Fibroblast of skin of left quadriceps (primary cell): Measurements from ENCODE around the gene NOBOX.
"Not testable (repeated sequence)": the region's sequence is repeated elsewhere in the genome, so short reads cannot be mapped to it uniquely, and the experiment has no call there.

Source experiments
- DNase-seq, 2 experiments: peaks; one replicate each; pipeline ENCODE4 v3.0.0-alpha.2; 2013; ENCODE audit warnings: low read depth in 2 of 2

NOBOX gene

GRCh38 chr7:144391823-144392255 is 11.7 kb downstream of the NOBOX start:
- peak; percentile 29 to 36 for DNase-seq

GRCh38 chr7:144391014-144391413 is 12.5 kb downstream of the NOBOX start:
- no peak for DNase-seq

- no peak for DNase-seq
These were observed 13.0 kb downstream of the NOBOX start for GRCh38 chr7:144390481-144390880.

GRCh38 chr7:144388950-144389349 is 14.5 kb downstream of the NOBOX start:
- DNase-seq, result no peak

- peak; percentile 56 to 65 for DNase-seq
These were observed 16.8 kb downstream of the NOBOX start for GRCh38 chr7:144386741-144387140.

GRCh38 chr7:144384555-144385245 is 18.8 kb downstream of the NOBOX start:
- no peak for DNase-seq

GRCh38 chr7:144384071-144384470 is 19.4 kb downstream of the NOBOX start:
- no peak for DNase-seq

- no peak for DNase-seq
These were observed 23.6 kb downstream of the NOBOX start for GRCh38 chr7:144379776-144380384.

- no peak for DNase-seq
These were observed 24.8 kb downstream of the NOBOX start for GRCh38 chr7:144378651-144379050.

- not testable (repeated sequence) for DNase-seq
These were observed 34.3 kb downstream of the NOBOX start for GRCh38 chr7:144369221-144369620.

- not testable (repeated sequence) for DNase-seq
These were observed 36.2 kb downstream of the NOBOX start for GRCh38 chr7:144367250-144367649.

GRCh38 chr7:144365523-144365922 is 38.0 kb downstream of the NOBOX start:
- not testable (repeated sequence) for DNase-seq

GRCh38 chr7:144362061-144362460 is 41.4 kb downstream of the NOBOX start:
- DNase-seq, result not testable (repeated sequence)

GRCh38 chr7:144356860-144357259 is 46.6 kb downstream of the NOBOX start:
- DNase-seq, result not testable (repeated sequence)

- not testable (repeated sequence) for DNase-seq
These were observed 47.3 kb downstream of the NOBOX start for GRCh38 chr7:144356185-144356584.

- DNase-seq, result not testable (repeated sequence)
These were observed 48.2 kb downstream of the NOBOX start, which contains the start of gene ARHGEF5 for GRCh38 chr7:144355176-144355822. ARHGEF5 (plus strand) TSS chr7:144355402; CDS start chr7:144362670, 7,268 bp downstream.

- not testable (repeated sequence) for DNase-seq
These were observed 51.8 kb downstream of the NOBOX start for GRCh38 chr7:144351667-144352066.

GRCh38 chr7:144348625-144349024 is 54.9 kb downstream of the NOBOX start:
- DNase-seq, result not testable (repeated sequence)
